Heart left ventricle (tissue), 16 donors: ENCODE measurements around the gene TGFB3. TPM values are rescaled to one million over a fixed set of nuclear protein-coding genes. Genes with fewer than 3 reads are reported as not detected.
A peak's percentile ranks its signal among the peaks of the same experiment; 100 is the strongest.

Experiments
- ATAC-seq, 4 donors: fragments of 200-7000 bp; cut with Tn5 transposase; one replicate each; pipeline ENCODE4 v1.9.1; 2020 to 2022; ENCODE audit warnings: moderate library complexity in 4 of 4, mild to moderate bottlenecking in 3 of 4, moderate number of reproducible peaks in 1 of 4
- DNase-seq, 5 donors: peaks; one replicate each; pipeline ENCODE4 v3.0.0-alpha.2; 2020
- H3K27ac ChIP-seq, 12 donors: fragments of 200-600 bp; sonication (generic) in 4 of 12; one replicate each; pipeline versions ENCODE4 v1.5.0 to v1.8.0; 2016 to 2022; ENCODE audit warnings: mild to moderate bottlenecking in 2 of 12
- H3K27me3 ChIP-seq, 9 donors: fragments of 200-600 bp; sonication (generic) in 2 of 9; one replicate each; pipeline versions ENCODE4 v1.5.1 to v1.8.0; 2016 to 2022; ENCODE audit warnings: mild to moderate bottlenecking in 3 of 9
- H3K36me3 ChIP-seq, 9 donors: fragments of 200-600 bp; sonication (generic) in 2 of 9; one replicate each; pipeline versions ENCODE4 v1.5.0 to v1.8.0; 2018 to 2022; ENCODE audit warnings: mild to moderate bottlenecking in 2 of 9
- H3K4me1 ChIP-seq, 12 donors: fragments of 200-600 bp; sonication (generic) in 4 of 12; one replicate each; pipeline versions ENCODE4 v1.5.0 to v1.8.0; 2016 to 2022; ENCODE audit warnings: mild to moderate bottlenecking in 3 of 12
- H3K4me3 ChIP-seq, 12 donors: fragments of 200-600 bp; sonication (generic) in 4 of 12; one replicate each; pipeline versions ENCODE4 v1.5.0 to v1.8.0; 2017 to 2022; ENCODE audit warnings: mild to moderate bottlenecking in 9 of 12, moderate library complexity in 4 of 12
- H3K9me3 ChIP-seq, 12 donors: fragments of 200-600 bp; sonication (generic) in 4 of 12; one replicate each; pipeline versions ENCODE4 v1.5.0 to v1.8.0; 2016 to 2022; ENCODE audit warnings: mild to moderate bottlenecking in 1 of 12
- CTCF ChIP-seq, 12 donors: fragments of 200-600 bp; sonication (generic) in 4 of 12; IDR thresholded peaks; one replicate each; pipeline versions ENCODE4 v1.5.0 to v1.8.0; 2018 to 2022; ENCODE audit warnings: antibody characterized with exemption in 12 of 12, mild to moderate bottlenecking in 5 of 12
- POLR2A ChIP-seq, 2 donors: fragments of 450-650 bp; IDR thresholded peaks; one replicate each; pipeline ENCODE4 v1.6.1; 2017; ENCODE audit warnings: antibody characterized with exemption in 2 of 2, mild to moderate bottlenecking in 2 of 2, moderate library complexity in 2 of 2
- WGBS, 4 donors: extraction: QIAGEN DNeasy Blood & Tissue Kit in 2 of 4; methylation state at CpG; one replicate each; pipeline versions ENCODE4 v1.1.5 to v1.1.7; 2013 to 2018; 5-methylcytosine and 5-hydroxymethylcytosine counted together
- intact Hi-C, 10 donors: fragments of 100-400 bp; cut with DNase I; formaldehyde crosslinking; loops; one replicate each; pipeline versions ENCODE4 v1.11.1 to v1.14.2; 2022
- polyA plus RNA-seq, 2 donors: library from polyadenylated mRNA; stranded (reverse); fragments of 200-250 nt; gene quantifications; one replicate each; pipeline ENCODE4 v1.2.3, GENCODE V29; 2013
- total RNA-seq, 9 donors: library from RNA; depleted of rRNA in 2 of 9; stranded (reverse); fragments of >200 nt in 2 of 9; fragmentation: NEBNext Ultra II Directional in 3 of 9; extraction: Animal tissue kit (Norgen Biotek cat#: 25700) in 3 of 9; gene quantifications; one replicate each; pipeline versions ENCODE4 v1.1.0 to v1.2.4, GENCODE V29; 2016 to 2023
- donor health status: ischemic (EF 13 %, LVEDD 7.1; RV severe dilation, severe dysfunction).
- donor health status: healthy with polysubstance abuse.
- donor health status: DM: no; HTN: yes; CAD: no.
- donor health status: DM: no; HTN: no; CAD: no.
- donor health status: ischemic (EF 25% LVEDD 6.9; RV normal size, moderate dysfunction).
- donor health status: ischemic (EF 25% LVEDD 5.7; RV mildly dilated, moderate dysfunction).
- donor health status: healthy.
- donor health status: DM: yes; HTN: yes; CAD: no.
- donor health status: ischemic (EF 35%, LVEDD 5.7; RV mildly dilated, moderate dysfunction).
- donor health status: nonischemic (EF 11% LVEDD 7.7; RV severe dilation, severe dysfunction).
- donor health status: DM: yes; HTN: yes; CAD: no.
- donor health status: PGD.
- donor health status: ischemic (EF 29% LVEDD 5.4; RV normal size, mild dysfunction).
- donor health status: nonischemic (EF 23%, LVEDD 6.1; RV moderate dilation, normal function).

Gene TGFB3
- total and polyA plus RNA-seq, 11 donors: 7.9 to 44.0 (median 27.5) TPM

GRCh38 chr14:75971509-75971908 lies 10.3 kb downstream of the TGFB3 start:
- H3K4me3 ChIP-seq: no peak overlapping the region
- peaks cover 0 to 39% (median 19%) of the 10 kb centered on the region in 9 donors for H3K36me3 ChIP-seq
- no peaks in the 10 kb centered on the region for H3K27me3 ChIP-seq
- 93 to 97% (median 94%) methylated on average over 13 to 15 of the region's 15 CpGs for WGBS, 4 donors
- TF ChIP-seq CTCF (IDR thresholded peaks at IDR 0.05): no peak
- TF ChIP-seq POLR2A (IDR thresholded peaks at IDR 0.05): no peak
- intact Hi-C loops: loop anchor here in 1 of 10 donors (10.0 kb wide), 1 partner anchor 167 kb away; no protein-coding TSS in a partner anchor
- H3K4me1 ChIP-seq: peaks cover 0 to 35% (median 5%) of the 10 kb centered on the region in 12 donors
- H3K9me3 ChIP-seq: no peaks in the 10 kb centered on the region
- ATAC-seq: no peak
- DNase-seq: no peak
- no peak overlapping the region for H3K27ac ChIP-seq

GRCh38 chr14:75970989-75971388 lies 10.8 kb downstream of the TGFB3 start:
- intact Hi-C loops: loop anchor here in 1 of 10 donors (10.0 kb wide), 1 partner anchor 166 kb away; no protein-coding TSS in a partner anchor
- no peak for DNase-seq
- H3K27me3 ChIP-seq: no peaks in the 10 kb centered on the region
- no peak for ATAC-seq
- WGBS, 4 donors: 85 to 88% (median 87%) methylated on average over 9 of the region's 9 CpGs
- no peak overlapping the region for H3K27ac ChIP-seq
- H3K36me3 ChIP-seq: peaks cover 0 to 44% (median 24%) of the 10 kb centered on the region in 9 donors
- H3K4me1 ChIP-seq: peaks cover 0 to 33% (median 5%) of the 10 kb centered on the region in 12 donors
- H3K9me3 ChIP-seq: no peaks in the 10 kb centered on the region
- H3K4me3 ChIP-seq: no peak overlapping the region
- no peak for TF ChIP-seq POLR2A (IDR thresholded peaks at IDR 0.05)
- no peak for TF ChIP-seq CTCF (IDR thresholded peaks at IDR 0.05)

- 70 to 76% (median 73%) methylated on average over 8 of the region's 8 CpGs for WGBS, 4 donors
- Histone ChIP-seq H3K27me3 (no peaks in the 10 kb centered on the region), H3K4me1 (peaks cover 0 to 33% (median 5%) of the 10 kb centered on the region in 12 donors), H3K4me3 (no peak overlapping the region), H3K9me3 (no peaks in the 10 kb centered on the region), H3K36me3 (peaks cover 0 to 55% (median 35%) of the 10 kb centered on the region in 9 donors), H3K27ac (no peak overlapping the region)
- ATAC-seq (peak in 2 of 4 donors; percentile 43 to 67), DNase-seq (no peak)
- TF ChIP-seq CTCF (IDR thresholded peaks at IDR 0.05): no peak
- TF ChIP-seq POLR2A (IDR thresholded peaks at IDR 0.05): no peak
- intact Hi-C loops: loop anchor here in 2 of 10 donors (5.0 to 10.0 kb wide), 2 partner anchors 43 to 165 kb away; no protein-coding TSS in a partner anchor
These were observed 11.9 kb downstream of the TGFB3 start for GRCh38 chr14:75969891-75970290.

GRCh38 chr14:75969126-75969525 lies 12.7 kb downstream of the TGFB3 start:
- H3K36me3 ChIP-seq: peaks cover 0 to 62% (median 43%) of the 10 kb centered on the region in 9 donors
- 58 to 77% (median 76%) methylated on average over 4 of the region's 4 CpGs for WGBS, 4 donors

More at GRCh38 chr14:75969126-75969525, 12.7 kb downstream of the TGFB3 start:
- no peaks in the 10 kb centered on the region for H3K9me3 ChIP-seq
- H3K4me3 ChIP-seq: no peak overlapping the region
- H3K4me1 ChIP-seq: peaks cover 0 to 33% (median 5%) of the 10 kb centered on the region in 12 donors
- intact Hi-C loops: loop anchor here in 1 of 10 donors (5.0 kb wide), 1 partner anchor 42 kb away; no protein-coding TSS in a partner anchor
- ATAC-seq (peak in 1 of 4 donors; percentile 6), DNase-seq (no peak)
- no peak for TF ChIP-seq POLR2A (IDR thresholded peaks at IDR 0.05)
- TF ChIP-seq CTCF (IDR thresholded peaks at IDR 0.05): no peak
- H3K27ac ChIP-seq: peak overlapping the region in 6 of 12 donors; percentile 3 to 63 (median 26)
- H3K27me3 ChIP-seq: no peaks in the 10 kb centered on the region
